Measurements from ENCODE around the gene BUD23. TPM values are rescaled to one million over a fixed set of nuclear protein-coding genes. Genes with fewer than 3 reads are reported as not detected.
"Not testable (repeated sequence)": the region's sequence is repeated elsewhere in the genome, so short reads cannot be mapped to it uniquely, and the experiment has no call there.

BUD23 gene
- total RNA-seq, 1 donor from 2014 or later = 42.4 TPM

DNA sequence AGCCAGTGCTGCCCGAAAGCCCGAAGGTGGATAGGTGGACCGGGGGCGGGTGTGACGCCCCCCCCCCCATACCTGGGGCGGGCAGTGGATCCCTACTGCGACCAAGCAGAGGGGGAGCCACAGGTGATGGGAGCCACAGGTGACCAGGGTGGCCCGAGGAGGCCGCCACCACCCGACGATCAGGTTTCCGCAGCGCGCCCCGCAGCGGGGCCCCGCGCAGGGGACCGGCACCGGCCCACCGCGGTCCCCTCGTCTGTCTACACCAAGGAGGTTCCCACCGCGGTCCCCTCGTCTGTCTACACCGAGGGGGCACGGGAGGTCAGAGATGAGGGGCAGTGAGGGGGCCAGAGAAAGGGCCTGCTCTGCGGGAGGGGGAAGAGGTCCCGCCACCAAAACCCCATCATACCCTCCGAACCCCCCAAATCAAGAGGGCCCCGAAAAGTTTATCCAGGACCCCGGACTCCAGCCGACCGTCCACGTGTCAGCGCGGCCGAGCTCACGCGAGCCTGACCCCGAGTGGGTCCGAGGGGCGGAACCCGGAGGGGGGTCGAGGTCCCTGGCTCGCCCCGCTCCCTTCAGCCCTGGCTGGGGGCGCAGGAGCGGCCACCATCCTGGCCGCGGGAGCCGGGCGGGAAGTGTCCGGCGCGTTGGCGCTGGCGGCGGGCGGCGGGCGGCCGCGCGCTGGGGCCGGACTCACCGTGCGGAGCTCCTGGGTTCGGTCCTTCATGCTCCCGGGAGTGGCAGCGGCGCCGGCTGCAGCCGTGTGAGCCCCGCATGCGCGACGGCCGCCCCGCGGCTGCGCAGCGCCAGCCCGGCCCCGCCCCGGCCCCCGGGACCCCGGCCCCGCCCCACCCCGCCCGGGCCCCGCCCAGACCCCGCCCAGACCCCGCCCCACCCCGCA is 35.8 kb downstream of the BUD23 start, which contains the start of gene STX1A:
TSS of gene STX1A (minus strand) at position 765 of the 901 bp plus-strand sequence. CDS start at position 727, 38 bp downstream.
- H3K4me1 ChIP-seq = peaks cover 23% of the 10 kb centered on the region

DNA sequence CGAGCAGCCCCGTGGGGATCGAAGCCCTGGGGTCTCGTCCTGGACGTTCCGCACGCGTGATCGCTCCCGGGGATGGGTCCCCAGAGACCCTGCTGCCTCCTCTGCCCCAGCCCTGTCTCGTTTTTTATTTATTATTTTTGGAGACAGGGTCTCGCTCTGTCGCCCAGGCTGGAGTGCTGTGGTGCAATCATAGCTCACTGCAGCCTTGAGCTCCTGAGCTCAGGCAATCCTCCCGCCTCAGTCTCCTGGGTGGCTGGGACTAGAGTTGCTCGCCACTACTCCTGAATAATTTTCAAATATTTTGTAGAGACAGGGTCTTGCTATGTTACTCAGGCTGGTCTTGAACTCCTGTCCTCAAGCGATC is 36.4 kb downstream of the BUD23 start:
- DNase-seq (no peak), ATAC-seq (peak; percentile 3 to 7)
- H3K4me1 ChIP-seq = peaks cover 23% of the 10 kb centered on the region
- TF ChIP-seq, protein P1, sequence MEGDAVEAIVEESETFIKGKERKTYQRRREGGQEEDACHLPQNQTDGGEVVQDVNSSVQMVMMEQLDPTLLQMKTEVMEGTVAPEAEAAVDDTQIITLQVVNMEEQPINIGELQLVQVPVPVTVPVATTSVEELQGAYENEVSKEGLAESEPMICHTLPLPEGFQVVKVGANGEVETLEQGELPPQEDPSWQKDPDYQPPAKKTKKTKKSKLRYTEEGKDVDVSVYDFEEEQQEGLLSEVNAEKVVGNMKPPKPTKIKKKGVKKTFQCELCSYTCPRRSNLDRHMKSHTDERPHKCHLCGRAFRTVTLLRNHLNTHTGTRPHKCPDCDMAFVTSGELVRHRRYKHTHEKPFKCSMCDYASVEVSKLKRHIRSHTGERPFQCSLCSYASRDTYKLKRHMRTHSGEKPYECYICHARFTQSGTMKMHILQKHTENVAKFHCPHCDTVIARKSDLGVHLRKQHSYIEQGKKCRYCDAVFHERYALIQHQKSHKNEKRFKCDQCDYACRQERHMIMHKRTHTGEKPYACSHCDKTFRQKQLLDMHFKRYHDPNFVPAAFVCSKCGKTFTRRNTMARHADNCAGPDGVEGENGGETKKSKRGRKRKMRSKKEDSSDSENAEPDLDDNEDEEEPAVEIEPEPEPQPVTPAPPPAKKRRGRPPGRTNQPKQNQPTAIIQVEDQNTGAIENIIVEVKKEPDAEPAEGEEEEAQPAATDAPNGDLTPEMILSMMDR (IDR thresholded peaks at IDR 0.05) = no peak
- H3K36me3 ChIP-seq = no peaks in the 10 kb centered on the region
- H3K27ac ChIP-seq = no peak overlapping the region
- intact Hi-C loops (cut with DNase I) = loop anchor here (10.0 kb wide), 1 partner anchor 115 kb away; no protein-coding TSS in a partner anchor
- H3K27me3 ChIP-seq (ENCODE audit: low read depth) = no peaks in the 10 kb centered on the region
- H3K4me3 ChIP-seq = peak overlapping the region; percentile 86
- H3K9me3 ChIP-seq = no peaks in the 10 kb centered on the region

More for the DNA sequence above, 35.8 kb downstream of the BUD23 start, which contains the start of gene STX1A:
- Histone ChIP-seq H3K27me3 (ENCODE audit: low read depth) (no peaks in the 10 kb centered on the region), H3K9me3 (no peaks in the 10 kb centered on the region), H3K4me3 (peak within 1 kb of the TSS; percentile 86), H3K36me3 (no peaks in the 10 kb centered on the region), H3K27ac (no peak within 1 kb of the TSS)
- ATAC-seq (peak; percentile 91 to 95), DNase-seq (peak; percentile 77)
- intact Hi-C loops (cut with DNase I) = no loop called here
- TF ChIP-seq, protein P1 (IDR thresholded peaks at IDR 0.05) = no peak

DNA sequence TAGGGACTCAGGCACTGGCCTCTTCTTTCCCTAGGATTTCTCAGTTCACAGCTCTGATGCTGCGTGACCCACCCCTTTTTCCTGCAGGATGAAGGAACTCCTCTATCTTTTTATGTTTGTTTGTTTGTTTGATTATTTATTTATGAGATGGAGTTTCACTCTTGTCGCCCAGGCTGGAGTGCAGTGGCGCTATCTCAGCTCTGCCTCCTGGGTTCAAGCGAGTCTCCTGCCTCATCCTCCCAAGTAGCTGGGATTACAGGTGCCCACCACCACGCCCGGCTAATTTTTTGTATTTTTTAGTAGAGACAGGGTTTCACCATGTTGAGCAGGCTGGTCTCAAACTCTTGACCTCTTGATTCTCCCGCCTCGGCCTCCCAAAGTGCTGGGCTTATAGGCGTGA is 37.0 kb downstream of the BUD23 start:
- H3K27ac ChIP-seq; H3K36me3 ChIP-seq; H3K9me3 ChIP-seq; H3K27me3 ChIP-seq (ENCODE audit: low read depth); H3K4me3 ChIP-seq; ATAC-seq; DNase-seq: not testable (repeated sequence)
- intact Hi-C loops (cut with DNase I) = loop anchor here (10.0 kb wide), 1 partner anchor 116 kb away; no protein-coding TSS in a partner anchor
- peaks cover 23% of the 10 kb centered on the region for H3K4me1 ChIP-seq

DNA sequence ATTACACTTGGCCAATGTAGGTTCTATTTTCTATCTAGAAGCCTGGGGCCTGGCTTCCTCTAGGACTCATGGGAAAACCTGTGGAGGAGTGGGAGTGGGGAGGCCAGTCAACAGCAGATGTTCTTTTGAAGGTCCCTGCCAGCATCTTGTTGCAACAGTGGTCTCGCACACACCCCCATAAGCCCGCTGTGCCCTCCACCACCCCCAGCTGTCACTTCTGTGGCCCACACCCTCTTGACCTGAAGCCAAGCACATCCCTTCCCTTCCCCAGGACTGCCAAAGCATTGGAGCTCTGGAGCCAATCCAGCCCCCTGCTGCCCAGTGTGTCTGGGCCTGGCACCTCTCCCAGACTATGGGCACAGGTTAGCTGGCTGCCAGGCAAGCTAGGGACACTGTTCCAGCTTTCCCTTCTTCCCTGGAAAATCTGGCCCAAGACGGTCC is 38.0 kb downstream of the BUD23 start:
- Histone ChIP-seq H3K4me3 (no peak overlapping the region), H3K4me1 (peaks cover 23% of the 10 kb centered on the region), H3K9me3 (no peaks in the 10 kb centered on the region), H3K36me3 (no peaks in the 10 kb centered on the region), H3K27ac (no peak overlapping the region), H3K27me3 (ENCODE audit: low read depth) (peaks cover under 1% of the 10 kb centered on the region)
- ATAC-seq = no peak
- TF ChIP-seq, protein P1 (IDR thresholded peaks at IDR 0.05) = no peak
- no peak for DNase-seq
- intact Hi-C loops (cut with DNase I) = loop anchor here (10.0 kb wide), 1 partner anchor 117 kb away; no protein-coding TSS in a partner anchor

DNA sequence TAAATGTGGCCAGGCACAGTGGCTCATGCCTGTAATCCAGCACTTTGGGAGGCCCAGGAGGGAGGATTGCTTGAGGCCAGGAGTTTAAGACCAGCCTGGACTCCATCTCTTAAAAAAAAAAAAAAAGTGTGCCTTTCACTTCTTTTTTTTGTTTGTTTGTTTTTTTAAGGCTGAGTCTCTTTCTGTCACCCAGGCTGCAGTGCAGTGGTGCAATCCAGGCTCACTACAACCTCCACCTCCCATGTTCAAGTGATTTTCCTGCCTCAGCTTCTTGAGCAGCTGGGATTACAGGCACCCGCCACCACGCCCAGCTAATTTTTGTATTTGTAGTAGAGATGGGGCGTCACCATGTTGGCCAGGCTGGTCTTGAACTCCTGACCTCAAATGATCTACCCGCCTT is 38.8 kb downstream of the BUD23 start:
- ATAC-seq; H3K27me3 ChIP-seq (ENCODE audit: low read depth); H3K36me3 ChIP-seq; H3K27ac ChIP-seq; DNase-seq; H3K4me3 ChIP-seq; H3K9me3 ChIP-seq: not testable (repeated sequence)
- H3K4me1 ChIP-seq = peaks cover 21% of the 10 kb centered on the region
- intact Hi-C loops (cut with DNase I) = loop anchor here (10.0 kb wide), 1 partner anchor 117 kb away; no protein-coding TSS in a partner anchor

DNA sequence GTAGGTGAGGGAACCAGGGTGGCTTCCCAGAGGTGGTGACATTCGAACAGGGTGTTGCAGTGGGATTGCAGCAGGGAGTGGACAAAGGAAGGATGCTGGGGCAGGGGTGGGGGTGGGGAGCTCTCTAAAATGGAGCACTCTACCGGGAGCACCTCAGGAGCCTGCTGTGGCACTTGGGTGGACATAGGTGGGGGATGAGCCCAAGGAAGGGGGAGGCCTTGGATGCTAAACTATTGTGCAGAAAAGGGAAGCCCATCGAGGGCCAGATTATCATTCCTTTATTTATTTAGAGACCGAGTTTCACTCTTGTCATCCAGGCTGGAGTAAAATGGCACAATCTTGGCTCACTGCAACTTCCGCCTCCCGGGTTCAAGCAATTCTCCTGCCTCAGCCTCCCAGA is 39.4 kb downstream of the BUD23 start:
- H3K9me3 ChIP-seq = no peaks in the 10 kb centered on the region
- intact Hi-C loops (cut with DNase I) = loop anchor here (10.0 kb wide), 1 partner anchor 118 kb away; no protein-coding TSS in a partner anchor
- no peak overlapping the region for H3K4me3 ChIP-seq
- ATAC-seq (no peak), DNase-seq (no peak)
- H3K27ac ChIP-seq = no peak overlapping the region
- peaks cover 15% of the 10 kb centered on the region for H3K4me1 ChIP-seq
- TF ChIP-seq, protein P1 (IDR thresholded peaks at IDR 0.05) = no peak
- no peaks in the 10 kb centered on the region for H3K36me3 ChIP-seq
- H3K27me3 ChIP-seq (ENCODE audit: low read depth) = peaks cover 9% of the 10 kb centered on the region

Measured in lower lobe of right lung (tissue), 2 donors.